HEK293T (cell line): ENCODE results near the gene RGL1.

Source experiments
- CTCF ChIA-PET: fragments of 350-600 bp; formaldehyde crosslinking; extraction: SDS; loops from one replicate; lab custom pipeline; 2021; ENCODE audit warnings: antibody characterized with exemption, inconsistent platforms; lab: Yijun Ruan, JAX
- POLR2A ChIA-PET: fragments of 350-600 bp; formaldehyde crosslinking; extraction: SDS; loops from one replicate; lab custom pipeline; 2020; ENCODE audit warnings: antibody characterized with exemption, inconsistent platforms; lab: Yijun Ruan, JAX
- DNase-seq: peaks from one replicate; pipeline ENCODE4 v3.0.0; 2012; ENCODE audit warnings: mixed read lengths; ENCODE audit errors: extremely low spot score
- ARNT ChIP-seq: fragments of 450-650 bp; IDR thresholded peaks from 2 replicates; pipeline ENCODE4 v1.6.1; 2017; ENCODE audit warnings: mild to moderate bottlenecking
- BHLHE40 ChIP-seq: fragments of 450-650 bp; IDR thresholded peaks from 2 replicates; pipeline ENCODE4 v1.6.1; 2016; ENCODE audit warnings: mild to moderate bottlenecking, moderate library complexity, borderline replicate concordance
- CTBP1 ChIP-seq: fragments of 450-650 bp; IDR thresholded peaks from 2 replicates; pipeline ENCODE4 v1.6.1; 2016; ENCODE audit warnings: borderline replicate concordance
- ELF4 ChIP-seq: fragments of 450-650 bp; IDR thresholded peaks from 2 replicates; pipeline ENCODE4 v1.6.1; 2017; ENCODE audit warnings: antibody characterized with exemption
- FOXA1 ChIP-seq: fragments of 450-650 bp; IDR thresholded peaks from 2 replicates; pipeline ENCODE4 v1.6.1; 2016; ENCODE audit warnings: mild to moderate bottlenecking
- FOXK2 ChIP-seq: fragments of 450-650 bp; IDR thresholded peaks from 2 replicates; pipeline ENCODE4 v1.6.1; 2016; ENCODE audit warnings: mild to moderate bottlenecking
- FOXM1 ChIP-seq: fragments of 450-650 bp; IDR thresholded peaks from 2 replicates; pipeline ENCODE4 v1.6.1; 2017; ENCODE audit warnings: mild to moderate bottlenecking, borderline replicate concordance
- HDGF ChIP-seq: fragments of 450-650 bp; IDR thresholded peaks from 2 replicates; pipeline ENCODE4 v1.6.1; 2017; ENCODE audit warnings: antibody characterized with exemption, borderline replicate concordance
- L3MBTL2 ChIP-seq: fragments of 450-650 bp; conservative IDR thresholded peaks from 2 replicates; pipeline ENCODE4 v1.6.1; 2016; ENCODE audit warnings: mild to moderate bottlenecking
- LEF1 ChIP-seq: fragments of 450-650 bp; IDR thresholded peaks from 2 replicates; pipeline ENCODE4 v1.6.1; 2017; ENCODE audit warnings: mild to moderate bottlenecking, borderline replicate concordance
- NFRKB ChIP-seq: fragments of 450-650 bp; IDR thresholded peaks from 2 replicates; pipeline ENCODE4 v1.6.1; 2016; ENCODE audit warnings: mild to moderate bottlenecking, moderate library complexity
- PKNOX1 ChIP-seq: fragments of 450-650 bp; IDR thresholded peaks from 2 replicates; pipeline ENCODE4 v1.6.1; 2016
- SP1 ChIP-seq: fragments of 450-650 bp; IDR thresholded peaks from 2 replicates; pipeline ENCODE4 v1.6.1; 2017
- SUZ12 ChIP-seq: fragments of 450-650 bp; IDR thresholded peaks from 2 replicates; pipeline ENCODE4 v1.6.1; 2016; ENCODE audit warnings: mild to moderate bottlenecking
- TARDBP ChIP-seq: fragments of 450-650 bp; IDR thresholded peaks from 2 replicates; pipeline ENCODE4 v1.6.1; 2016
- ZNF384 ChIP-seq: fragments of 450-650 bp; IDR thresholded peaks from 2 replicates; pipeline ENCODE4 v1.6.1; 2016

Gene RGL1

GRCh38 chr1:183810121-183810520, 5.2 kb downstream of the RGL1 start:
- no peak for TF ChIP-seq CTBP1
- TF ChIP-seq PKNOX1, result no peak
- no peak for TF ChIP-seq FOXK2
- no peak for TF ChIP-seq TARDBP
- TF ChIP-seq FOXA1, result no peak
- no peak for TF ChIP-seq SUZ12
- no peak for TF ChIP-seq ELF4
- no peak for TF ChIP-seq L3MBTL2
- TF ChIP-seq SP1, result no peak
- TF ChIP-seq LEF1, result no peak
- TF ChIP-seq NFRKB, result no peak
- TF ChIP-seq ARNT, result no peak
- no peak for TF ChIP-seq BHLHE40
- no peak for TF ChIP-seq FOXM1
- TF ChIP-seq ZNF384, result no peak
- no peak for TF ChIP-seq HDGF
- ChIA-PET CTCF (no interaction called here), POLR2A (no interaction called here)
- DNase-seq, result no peak

GRCh38 chr1:183810756-183811544, 6.0 kb downstream of the RGL1 start:
- POLR2A ChIA-PET, result no interaction called here

GRCh38 chr1:183812128-183812527, 7.2 kb downstream of the RGL1 start:
- TF ChIP-seq ELF4, result no peak
- TF ChIP-seq PKNOX1, result no peak
- no peak for TF ChIP-seq NFRKB
- no peak for TF ChIP-seq FOXA1
- TF ChIP-seq FOXM1, result no peak
- TF ChIP-seq LEF1, result no peak
- no peak for TF ChIP-seq SP1
- TF ChIP-seq CTBP1, result no peak
- no peak for TF ChIP-seq SUZ12
- no peak for TF ChIP-seq TARDBP
- TF ChIP-seq FOXK2, result no peak
- no peak for TF ChIP-seq ZNF384
- TF ChIP-seq L3MBTL2, result no peak
- no peak for TF ChIP-seq ARNT
- no peak for DNase-seq
- ChIA-PET CTCF (no interaction called here), POLR2A (no interaction called here)

More at GRCh38 chr1:183810756-183811544, 6.0 kb downstream of the RGL1 start:
- no peak for DNase-seq
- CTCF ChIA-PET, result no interaction called here
- no peak for TF ChIP-seq TARDBP
- no peak for TF ChIP-seq SP1

GRCh38 chr1:183812686-183813569, 8.0 kb downstream of the RGL1 start:
- DNase-seq, result no peak
- TF ChIP-seq TARDBP (no peak), PKNOX1 (peak; percentile 41; the same call in 1 of the 2 replicates)
- CTCF ChIA-PET, result no interaction called here
- POLR2A ChIA-PET, result no interaction called here

- DNase-seq, result no peak
- ChIA-PET POLR2A (no interaction called here), CTCF (no interaction called here)
- no peak for TF ChIP-seq FOXM1
- TF ChIP-seq HDGF, result no peak
- TF ChIP-seq ZNF384, result no peak
- TF ChIP-seq ARNT, result no peak
- TF ChIP-seq SUZ12, result no peak
- no peak for TF ChIP-seq PKNOX1
- no peak for TF ChIP-seq L3MBTL2
Observed at GRCh38 chr1:183814121-183814681, 9.3 kb downstream of the RGL1 start.

- TF ChIP-seq FOXA1, result no peak
- TF ChIP-seq BHLHE40, result no peak
- no peak for TF ChIP-seq ZNF384
- TF ChIP-seq L3MBTL2, result no peak
- TF ChIP-seq HDGF, result no peak
- no peak for TF ChIP-seq SUZ12
- no peak for TF ChIP-seq ARNT
- TF ChIP-seq PKNOX1, result no peak
- no peak for TF ChIP-seq FOXM1
- TF ChIP-seq NFRKB, result no peak
- TF ChIP-seq ELF4, result no peak
- TF ChIP-seq TARDBP, result no peak
- no peak for TF ChIP-seq CTBP1
- no peak for TF ChIP-seq SP1
- POLR2A ChIA-PET, result interaction anchor here (0.8 kb wide), 1 partner anchor 11 kb away, joined by 3 read pairs; the partner anchor contains the start of gene RGL1
- no peak for DNase-seq
- CTCF ChIA-PET, result no interaction called here
Observed at GRCh38 chr1:183816110-183816509, 11.2 kb downstream of the RGL1 start.
